Fibroblast of skin of right biceps (primary cell): Measurements from ENCODE around the gene TEX9.

Experiments used
- DNase-seq: peaks from one replicate; pipeline ENCODE4 v3.0.0-alpha.2; 2013

TEX9 gene

GRCh38 chr15:56456229-56456628 lies 91.0 kb downstream of the TEX9 start:
- DNase-seq, result no peak

DNA sequence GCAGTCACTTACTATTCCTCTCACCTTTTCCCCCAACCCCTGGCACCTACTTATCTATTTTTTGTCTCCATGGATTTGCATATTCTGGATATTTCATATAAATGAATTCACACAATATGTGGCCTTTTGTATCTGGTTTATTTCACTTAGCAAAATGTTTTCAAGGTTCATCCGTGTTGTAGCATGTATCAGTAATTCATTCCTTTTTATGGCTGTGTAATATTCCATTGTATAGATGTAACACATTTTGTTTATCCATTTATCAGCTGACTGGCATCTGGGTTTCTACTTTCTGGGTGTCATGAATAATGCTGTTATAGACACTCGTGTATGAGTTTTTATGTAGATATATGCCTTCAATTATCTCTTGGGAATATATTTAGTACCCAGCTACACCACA lies 93.9 kb downstream of the TEX9 start:
- DNase-seq, result no peak

GRCh38 chr15:56460071-56460470 lies 94.8 kb downstream of the TEX9 start:
- DNase-seq, result peak; percentile 79

DNA sequence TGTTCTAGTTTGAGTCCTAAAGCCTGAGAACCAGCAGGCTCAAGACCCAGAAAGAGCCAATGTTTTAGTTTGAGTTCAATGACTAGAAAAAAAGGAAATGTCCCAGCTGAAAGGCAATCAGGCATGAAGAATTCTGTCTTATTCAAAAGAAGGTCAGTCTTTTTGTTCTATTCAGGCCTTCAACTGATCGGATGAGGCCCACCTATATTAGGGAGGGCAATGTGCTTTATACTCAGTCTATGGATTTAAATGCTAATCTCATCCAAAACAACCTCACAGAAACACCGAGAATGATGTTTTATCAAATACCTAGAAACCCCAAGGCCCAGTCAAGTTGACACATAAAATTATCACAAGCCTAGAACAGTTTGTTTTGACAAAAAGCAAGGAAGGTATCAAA lies 95.7 kb downstream of the TEX9 start:
- no peak for DNase-seq

DNA sequence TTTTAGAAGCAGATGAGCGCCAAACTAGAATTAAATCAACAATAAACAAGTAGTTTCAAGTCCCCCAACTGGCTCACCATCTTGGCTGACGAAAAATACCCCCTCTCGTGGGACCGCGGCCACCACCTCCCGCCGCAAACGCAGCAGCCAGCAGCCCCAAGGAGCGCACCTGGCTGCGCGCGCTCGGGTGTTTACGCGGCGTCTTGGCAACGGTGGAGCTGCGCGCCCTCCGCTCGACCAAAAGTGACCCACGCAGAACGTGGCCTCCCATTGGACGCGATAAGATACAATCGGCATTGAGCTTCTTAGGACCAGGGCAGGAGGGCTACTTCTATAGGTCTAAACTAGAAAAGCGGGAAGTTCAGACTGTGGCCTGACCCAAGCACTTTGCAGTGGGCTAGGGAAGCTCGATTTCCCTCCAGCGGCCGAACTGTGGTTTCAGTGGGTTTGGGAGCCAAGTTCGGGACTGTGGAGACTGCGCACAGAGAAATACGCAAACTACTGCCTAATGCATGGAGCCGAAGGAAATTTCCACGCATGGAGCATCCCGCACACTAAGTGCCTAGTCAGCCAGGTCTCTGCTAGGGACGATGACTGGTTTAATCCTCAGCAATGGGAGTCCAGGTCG lies 99.8 kb downstream of the TEX9 start, which contains the start of gene MNS1:
Gene MNS1 (minus strand): TSS at position 245 of the 628 bp plus-strand sequence. CDS start 165 bp downstream, at position 80.
- peak; percentile 96 for DNase-seq

- DNase-seq, result no peak
Measured at GRCh38 chr15:56467616-56468015, 102.4 kb downstream of the TEX9 start.

- peak; percentile 12 for DNase-seq
Measured at GRCh38 chr15:56468401-56468800, 103.2 kb downstream of the TEX9 start.

- DNase-seq, result no peak
Measured at GRCh38 chr15:56469483-56469882, 104.3 kb downstream of the TEX9 start.

DNA sequence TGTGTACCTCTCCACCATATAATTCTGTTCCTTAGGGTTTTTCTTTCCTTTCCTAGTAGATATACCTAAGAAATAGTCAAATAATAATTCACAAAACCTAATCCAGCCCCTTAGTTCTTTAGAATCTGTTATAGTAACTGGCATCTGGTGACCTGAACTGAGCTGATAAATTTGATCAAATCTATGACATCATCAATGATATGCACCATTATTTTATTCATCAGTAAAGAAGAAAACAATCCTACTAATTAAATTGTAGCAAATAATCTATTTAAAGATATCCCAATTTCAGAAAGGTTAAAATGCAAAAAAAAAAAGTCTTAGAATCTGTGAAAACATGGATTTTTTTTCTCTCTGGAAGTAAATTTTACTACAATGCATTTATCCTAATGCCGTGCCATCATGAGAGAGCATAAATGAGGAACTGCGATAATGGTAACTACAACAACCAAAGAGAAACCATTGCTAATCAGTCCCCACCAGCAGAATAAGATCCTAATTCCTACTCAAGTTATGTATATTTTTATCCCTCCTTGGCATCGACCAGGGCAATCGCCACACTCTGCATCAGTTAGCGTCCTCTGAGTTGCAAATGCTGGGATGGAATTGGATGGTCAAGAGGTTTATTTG lies 106.3 kb downstream of the TEX9 start:
- DNase-seq, result no peak

DNA sequence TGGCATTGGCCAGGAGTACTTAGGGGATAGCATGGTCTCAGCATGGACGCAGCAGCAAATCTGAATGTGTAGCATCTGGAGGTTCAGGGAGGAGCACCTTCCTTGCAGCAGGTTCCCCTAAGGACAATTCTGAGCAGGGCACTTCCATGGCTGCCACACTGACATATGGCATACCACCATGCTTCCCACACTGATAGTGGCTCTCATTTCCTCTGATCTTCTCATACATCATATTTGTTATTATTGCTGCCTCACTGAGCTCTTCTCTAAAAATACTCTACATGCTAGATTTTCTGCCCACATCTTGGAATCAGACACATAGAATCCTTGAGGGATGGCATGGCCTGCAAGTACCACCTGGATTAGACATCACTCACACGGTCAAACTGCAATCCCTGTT lies 107.1 kb downstream of the TEX9 start:
- DNase-seq, result no peak

GRCh38 chr15:56473017-56473416 lies 107.8 kb downstream of the TEX9 start:
- DNase-seq, result no peak

DNA sequence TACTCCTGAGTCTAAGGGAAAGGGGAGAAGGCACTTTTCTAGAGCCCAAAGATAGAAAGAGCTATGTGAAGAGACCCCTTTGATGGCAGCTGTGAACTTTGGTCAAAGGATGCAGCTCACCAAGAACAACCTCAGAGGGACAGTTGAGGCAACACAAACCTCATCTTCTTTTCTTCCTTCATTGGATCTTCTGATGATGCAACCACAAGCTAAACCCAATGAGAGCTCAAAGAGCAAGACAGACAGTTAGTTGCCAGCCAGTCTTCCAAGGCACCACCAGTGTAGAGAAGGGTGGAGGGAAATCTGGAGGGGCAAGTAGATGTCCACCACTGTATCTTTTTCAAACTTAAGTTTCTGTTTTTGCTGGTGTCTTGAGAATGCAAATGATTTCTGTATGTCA lies 110.1 kb downstream of the TEX9 start:
- DNase-seq, result no peak
